GM12878 (cell line): ENCODE results near the gene CNKSR3.

Experiments used
- BRCA1 ChIP-seq: IDR thresholded peaks from 2 replicates; pipeline ENCODE4 v1.6.1; 2011; ENCODE audit warnings: low read depth, low read length, improper control_type of control experiment
- EZH2 ChIP-seq: IDR thresholded peaks from 2 replicates; pipeline ENCODE4 v1.6.1; 2012; ENCODE audit warnings: low read depth, mild to moderate bottlenecking, control low read depth, inconsistent platforms, low read length, borderline replicate concordance; ENCODE audit not compliant: control insufficient read depth
- JUNB ChIP-seq: IDR thresholded peaks from 2 replicates; pipeline ENCODE4 v1.6.1; 2016; ENCODE audit warnings: antibody characterized with exemption, mild to moderate bottlenecking
- MYC ChIP-seq: IDR thresholded peaks from 2 replicates; pipeline ENCODE4 v1.6.1; 2011; ENCODE audit warnings: mild to moderate bottlenecking, low read length, moderate library complexity, inconsistent platforms; ENCODE audit not compliant: insufficient read depth, insufficient replicate concordance, insufficient read length, severe bottlenecking
- NR2C2 ChIP-seq: IDR thresholded peaks from 2 replicates; pipeline ENCODE4 v1.6.1; 2011; ENCODE audit warnings: borderline replicate concordance, low read depth; ENCODE audit not compliant: control insufficient read depth, insufficient read length
- POLR2A ChIP-seq: IDR thresholded peaks from 2 replicates; pipeline ENCODE4 v1.6.1; 2011; ENCODE audit warnings: low read depth, mild to moderate bottlenecking, low read length
- POLR2AphosphoS5 ChIP-seq: IDR thresholded peaks from 2 replicates; pipeline ENCODE4 v1.6.1; 2011; ENCODE audit warnings: mild to moderate bottlenecking, low read length, inconsistent platforms
- TAF1 ChIP-seq: IDR thresholded peaks from 2 replicates; pipeline ENCODE4 v1.6.1; 2011; ENCODE audit warnings: mild to moderate bottlenecking, low read depth, low read length, borderline replicate concordance
- TF ChIP-seq, protein P1 (sequence below): IDR thresholded peaks from 2 replicates; pipeline ENCODE4 v1.6.1; 2012; ENCODE audit warnings: low read depth, low read length, improper control_type of control experiment

- no peak for TF ChIP-seq POLR2A
- no peak for TF ChIP-seq JUNB
- TF ChIP-seq BRCA1, result no peak
- no peak for TF ChIP-seq EZH2
- TF ChIP-seq NR2C2, result no peak
- TF ChIP-seq POLR2AphosphoS5, result no peak
- no peak for TF ChIP-seq TAF1
- TF ChIP-seq MYC, result no peak
- TF ChIP-seq, protein P1, sequence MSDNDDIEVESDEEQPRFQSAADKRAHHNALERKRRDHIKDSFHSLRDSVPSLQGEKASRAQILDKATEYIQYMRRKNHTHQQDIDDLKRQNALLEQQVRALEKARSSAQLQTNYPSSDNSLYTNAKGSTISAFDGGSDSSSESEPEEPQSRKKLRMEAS, result no peak
These were observed 17.9 kb upstream of the CNKSR3 start for GRCh38 chr6:154528310-154528915.
